Middle frontal gyrus (tissue), 1 donor: ENCODE results near the gene NELL2.
"Not testable (repeated sequence)": the region's sequence is repeated elsewhere in the genome, so short reads cannot be mapped to it uniquely, and the experiment has no call there.

Source experiments
- DNase-seq: peaks from one replicate; pipeline ENCODE4 v3.0.0-alpha.2; 2015; ENCODE audit warnings: low spot score; ENCODE audit errors: extremely low spot score

The NELL2 gene

DNA sequence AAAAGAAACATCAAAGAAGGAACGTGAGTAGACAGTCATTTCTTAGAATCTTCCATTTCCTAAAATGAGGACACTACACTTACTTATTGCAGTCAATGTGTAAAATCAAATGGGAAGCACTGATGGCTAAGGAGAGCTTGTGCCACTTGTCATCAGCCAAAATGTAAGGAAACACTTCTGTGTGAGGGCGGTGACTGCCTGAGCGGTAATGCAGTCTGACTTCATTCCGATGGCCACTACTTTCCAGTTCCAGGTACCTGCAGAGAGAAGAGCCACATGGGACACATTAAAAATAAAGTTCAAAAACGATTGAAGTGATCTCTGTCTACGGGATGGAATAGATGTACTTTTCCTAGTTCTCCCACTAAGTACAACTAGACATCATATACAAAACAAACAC, 96.3 kb downstream of the NELL2 start:
- DNase-seq, result no peak

GRCh38 chr12:44778863-44779262, 97.3 kb downstream of the NELL2 start:
- no peak for DNase-seq

DNA sequence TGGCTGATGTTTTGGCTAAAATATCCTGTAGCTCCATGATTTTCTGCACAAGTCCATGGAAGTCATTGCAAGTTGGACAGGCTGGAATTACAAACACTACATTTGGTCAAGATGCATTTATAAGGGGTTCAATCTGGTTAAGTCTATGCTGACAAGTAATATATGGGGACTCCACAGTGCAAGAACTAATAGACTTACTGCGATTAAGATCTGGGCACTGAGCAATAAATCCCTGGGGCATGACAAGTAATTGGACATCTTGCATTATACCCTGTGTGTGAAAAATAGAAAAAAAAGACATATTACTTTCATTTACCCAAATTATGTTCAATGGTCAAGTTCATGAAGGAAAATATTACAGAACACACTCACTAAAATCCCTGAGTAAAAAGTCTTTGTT, 99.1 kb downstream of the NELL2 start:
- DNase-seq, result no peak

- DNase-seq, result no peak
Observed at GRCh38 chr12:44775901-44776300, 100.2 kb downstream of the NELL2 start.

- DNase-seq, result no peak
Observed at GRCh38 chr12:44774815-44775411, 101.2 kb downstream of the NELL2 start.

GRCh38 chr12:44771485-44772021, 104.6 kb downstream of the NELL2 start:
- DNase-seq, result no peak

DNA sequence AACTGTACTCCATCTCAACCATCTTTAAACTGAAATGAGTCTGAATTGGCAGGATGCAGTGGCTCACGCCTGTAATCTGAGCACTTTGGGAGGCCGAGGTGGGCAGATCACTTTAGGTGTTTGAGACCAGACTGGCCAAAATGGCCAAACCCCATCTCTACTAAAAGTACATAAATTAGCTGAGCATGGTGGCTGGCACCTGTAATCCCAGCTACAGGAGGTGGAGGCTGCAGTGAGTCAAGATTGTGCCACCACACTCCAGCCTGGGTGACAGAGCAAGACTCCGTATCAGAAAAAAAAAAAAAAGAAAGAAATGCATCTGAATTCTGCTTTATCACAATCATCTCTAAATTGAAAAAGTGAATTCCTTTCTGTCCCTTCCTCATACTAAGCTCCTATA, 110.3 kb downstream of the NELL2 start:
- DNase-seq, result no peak

GRCh38 chr12:44763021-44763420, 113.1 kb downstream of the NELL2 start:
- DNase-seq, result no peak

DNA sequence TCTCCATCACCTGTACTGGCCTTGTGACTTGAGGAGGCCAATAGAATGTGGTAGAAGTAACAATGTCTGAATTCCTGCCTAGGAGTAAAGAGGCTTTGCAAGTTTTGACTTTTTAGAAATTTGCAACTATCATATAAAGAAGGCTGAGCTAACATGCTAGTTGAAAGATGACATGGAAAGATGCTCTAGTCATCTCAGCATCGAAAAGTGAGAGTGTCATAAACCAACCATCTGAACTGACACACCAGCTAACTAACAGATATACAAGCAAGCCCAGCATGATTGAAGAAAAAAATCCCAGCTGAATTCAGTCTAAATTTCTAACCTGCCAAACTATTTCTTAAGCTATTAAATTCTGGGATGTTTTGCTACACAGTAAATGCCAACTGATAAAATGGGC, 116.8 kb downstream of the NELL2 start:
- DNase-seq, result no peak

- DNase-seq, result no peak
Observed at GRCh38 chr12:44750468-44750867, 125.6 kb downstream of the NELL2 start.

GRCh38 chr12:44749566-44749965, 126.5 kb downstream of the NELL2 start:
- no peak for DNase-seq

GRCh38 chr12:44748950-44749468, 127.1 kb downstream of the NELL2 start:
- DNase-seq, result no peak

DNA sequence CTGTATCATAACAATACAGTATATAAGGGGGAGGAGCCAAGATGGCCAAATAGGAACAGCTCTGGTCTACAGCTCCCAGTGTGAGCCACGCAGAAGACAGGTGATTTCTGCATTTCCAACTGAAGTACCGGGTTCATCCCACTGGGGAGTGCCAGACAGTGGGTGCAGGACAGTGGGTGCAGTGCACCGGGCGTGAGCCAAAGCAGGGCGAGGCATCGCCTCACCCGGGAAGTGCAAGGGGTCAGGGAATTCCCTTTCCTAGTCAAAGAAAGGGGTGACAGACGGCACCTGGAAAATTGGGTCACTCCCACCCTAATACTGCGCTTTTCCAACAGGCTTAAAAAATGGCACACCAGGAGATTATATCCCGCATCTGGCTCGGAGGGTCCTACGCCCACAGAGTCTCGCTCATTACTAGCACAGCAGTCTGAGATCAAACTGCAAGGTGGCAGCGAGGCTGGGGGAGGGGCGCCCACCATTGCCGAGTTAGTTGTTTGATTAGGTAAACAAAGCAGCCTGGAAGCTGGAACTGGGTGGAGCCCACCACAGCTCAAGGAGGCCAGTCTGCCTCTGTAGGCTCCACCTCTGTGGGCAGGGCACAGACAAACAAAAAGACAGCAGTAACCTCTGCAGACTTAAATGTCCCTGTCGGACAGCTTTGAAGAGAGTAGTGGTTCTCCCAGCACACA, 134.7 kb downstream of the NELL2 start:
- not testable (repeated sequence) for DNase-seq

DNA sequence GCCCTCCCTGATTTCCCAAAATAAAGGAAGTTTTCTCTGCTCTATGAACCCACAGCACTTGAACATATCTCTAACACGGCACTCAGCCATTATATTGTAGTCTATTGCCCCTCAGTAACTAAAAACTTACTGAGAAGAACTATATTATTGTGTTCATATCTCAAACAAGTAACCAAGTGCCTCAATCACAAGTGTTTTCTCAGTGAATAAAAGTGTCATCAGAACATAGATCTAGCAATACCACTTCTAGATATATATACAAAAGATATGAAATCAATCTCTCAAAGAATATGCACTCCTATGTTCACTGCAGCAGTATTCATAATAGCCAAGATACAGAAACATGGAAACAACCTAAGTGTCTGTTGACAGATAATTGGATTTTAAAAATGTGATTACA, 138.1 kb downstream of the NELL2 start:
- no peak for DNase-seq

DNA sequence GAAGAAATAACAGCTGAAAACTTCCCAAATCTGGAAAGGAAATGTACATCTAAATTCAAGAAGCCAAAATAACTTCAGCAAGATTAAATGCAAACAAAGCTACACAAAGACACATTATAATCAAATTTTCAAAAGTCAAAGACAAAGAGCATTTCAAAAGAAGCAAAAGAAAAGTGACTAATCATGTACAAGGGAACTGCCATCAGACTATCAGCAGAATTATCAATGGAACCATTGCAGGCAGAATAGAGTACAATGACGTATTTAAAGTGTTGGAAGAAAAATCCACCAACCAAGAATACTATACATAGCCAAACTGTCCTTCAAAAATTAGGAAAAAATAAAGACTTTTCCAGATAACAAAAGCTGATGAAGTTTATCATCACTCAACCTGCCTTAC, 147.5 kb downstream of the NELL2 start:
- DNase-seq, result no peak

- no peak for DNase-seq
Observed at GRCh38 chr12:44720265-44720664, 155.8 kb downstream of the NELL2 start.

DNA sequence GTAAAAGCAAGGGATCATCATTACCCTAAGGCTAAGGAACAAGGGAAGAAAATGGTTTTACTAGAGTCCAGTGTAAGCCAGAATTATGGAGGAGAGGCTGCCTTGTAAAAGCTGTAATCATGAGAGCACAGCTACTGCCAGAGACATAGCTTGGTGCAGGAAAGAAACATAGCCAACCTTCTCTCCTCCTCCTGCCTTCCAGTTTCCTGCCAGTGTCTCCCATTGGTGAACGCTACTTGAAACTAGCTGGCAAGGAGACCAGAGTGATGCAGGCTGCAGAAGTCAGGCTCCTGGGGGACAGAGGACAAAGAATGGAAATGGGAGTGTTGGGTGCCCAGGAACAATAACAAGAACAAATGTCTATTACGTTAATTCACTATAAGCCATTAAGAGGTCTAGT, 158.5 kb downstream of the NELL2 start:
- DNase-seq, result no peak

DNA sequence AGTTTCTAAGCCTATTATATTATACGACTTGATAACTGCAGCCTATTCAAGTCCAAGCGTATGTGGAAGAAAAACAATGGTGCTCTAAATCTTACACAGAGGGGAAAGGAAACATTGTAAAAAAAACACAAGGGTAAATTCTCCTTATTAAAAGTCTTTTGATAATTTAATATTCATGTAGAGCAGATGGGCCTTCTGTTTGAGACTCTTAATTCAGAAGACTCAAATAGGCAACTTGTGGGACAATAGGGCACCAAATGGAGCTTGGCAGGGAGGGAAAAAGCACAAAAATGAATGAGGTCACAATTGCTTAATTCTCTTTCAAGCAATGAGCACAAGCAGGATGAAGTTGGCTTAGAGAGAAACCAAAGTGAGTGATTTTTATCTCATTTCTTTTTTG, 159.4 kb downstream of the NELL2 start:
- no peak for DNase-seq

GRCh38 chr12:44711736-44712135, 164.4 kb downstream of the NELL2 start:
- no peak for DNase-seq

DNA sequence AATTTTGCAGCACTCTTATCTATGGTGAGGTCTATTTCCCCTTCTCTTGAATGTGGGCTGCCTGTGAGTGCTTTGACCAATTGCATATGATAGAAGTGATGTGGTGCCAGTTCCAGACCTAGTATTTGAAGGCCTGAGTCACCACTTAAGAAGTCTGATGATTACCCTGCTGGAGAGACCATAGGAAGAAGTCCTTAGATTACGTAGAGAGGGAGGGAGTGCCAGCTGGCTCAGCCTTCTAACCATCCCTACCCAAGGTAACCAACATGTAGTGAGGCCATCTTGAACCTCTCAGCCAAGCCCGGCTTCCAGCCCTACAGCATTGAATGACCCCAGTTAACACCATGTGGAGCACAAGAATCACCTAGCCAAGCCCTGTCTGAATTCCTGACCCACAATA, 166.9 kb downstream of the NELL2 start:
- DNase-seq, result no peak

DNA sequence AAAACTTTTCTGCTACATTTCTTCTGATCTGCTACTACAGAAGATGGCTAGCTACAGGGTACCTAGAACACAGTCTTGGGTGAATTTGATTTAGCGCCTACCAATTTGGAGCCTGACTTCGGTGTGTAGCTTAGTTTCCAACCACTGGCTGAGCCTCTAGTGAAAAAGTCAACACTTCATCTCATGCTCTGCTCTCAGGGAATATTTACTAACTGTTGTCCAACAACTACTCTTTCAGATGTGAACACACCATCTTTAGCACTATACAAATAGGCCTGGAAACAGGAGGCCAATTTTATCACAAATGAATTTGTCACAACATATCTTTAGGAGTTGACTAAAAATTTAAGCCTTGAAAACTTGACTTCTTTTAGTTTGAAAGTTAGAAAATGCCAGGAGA, 167.9 kb downstream of the NELL2 start:
- no peak for DNase-seq

DNA sequence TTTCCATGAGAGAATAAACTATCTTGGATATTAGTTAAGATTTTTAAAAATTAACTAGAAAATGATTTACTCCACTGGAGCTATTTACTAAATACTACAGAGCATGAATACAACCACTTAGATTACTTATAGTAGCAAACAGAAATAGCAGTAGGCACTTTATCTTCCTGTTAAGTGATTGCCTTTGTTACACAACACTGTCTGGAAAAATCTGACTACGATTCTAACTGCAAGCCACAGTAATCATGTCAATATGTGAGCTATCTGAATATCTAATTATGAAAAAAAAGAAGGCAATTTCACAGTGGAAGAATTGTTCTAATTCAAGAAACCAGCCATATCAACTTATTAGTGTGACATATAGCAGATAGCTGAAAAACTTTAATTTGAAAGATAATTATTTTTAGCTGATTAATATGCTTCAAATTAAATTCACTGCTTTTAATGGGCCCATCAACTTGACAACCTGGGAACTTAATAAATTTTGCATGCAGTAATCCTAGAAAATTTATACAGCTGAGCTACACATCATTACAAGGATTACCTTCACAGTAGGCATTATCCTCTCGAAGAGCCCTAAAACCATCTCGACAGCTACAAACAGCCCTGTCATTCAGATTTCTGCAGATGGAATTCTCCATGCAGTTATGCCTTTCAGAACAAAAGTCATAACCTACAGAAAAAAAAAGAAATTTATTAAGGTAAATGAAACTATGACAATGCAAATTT, 172.8 kb downstream of the NELL2 start:
- DNase-seq, result no peak
